ENCODE data around the gene MT1G. TPM values are rescaled to one million over a fixed set of nuclear protein-coding genes. Genes with fewer than 3 reads are reported as not detected.
A peak's percentile ranks its signal among the peaks of the same experiment; 100 is the strongest.

The MT1G gene
- total RNA-seq, 2 experiments from 2014 or later: 35.9 to 39.0 TPM

GRCh38 chr16:56637814-56638750, 29.8 kb downstream of the MT1G start, which contains the start of gene MT1A:
MT1A (plus strand) TSS chr16:56638666; CDS start chr16:56638739, 73 bp downstream.
- H3K4me1 Mint-ChIP-seq (ENCODE audit: low read depth): peaks cover 24% of the 10 kb centered on the region
- H3K36me3 Mint-ChIP-seq (ENCODE audit: low read depth): no peaks in the 10 kb centered on the region
- peak within 1 kb of the TSS; percentile 47 for H3K4me3 Mint-ChIP-seq
- no peak for DNase-seq
- CTCF ChIA-PET: interaction anchor here (2.6 kb wide), 1 partner anchor 13 kb away, joined by 6 read pairs; the partner anchor contains the start of gene MT1E
- intact Hi-C loops (cut with micrococcal nuclease): no loop called here
- peak; percentile 31 for ATAC-seq
- H3K9me3 Mint-ChIP-seq: no peaks in the 10 kb centered on the region
- TF ChIP-seq CTCF (IDR thresholded peaks at IDR 0.05): no peak
- H3K27me3 Mint-ChIP-seq: peaks cover 75% of the 10 kb centered on the region
- POLR2A ChIA-PET: no interaction called here
- H3K27ac Mint-ChIP-seq: no peak within 1 kb of the TSS

- Mint-ChIP-seq H3K4me3 (no peak overlapping the region), H3K9me3 (no peaks in the 10 kb centered on the region), H3K27ac (no peak overlapping the region), H3K27me3 (peaks cover 84% of the 10 kb centered on the region), H3K36me3 (ENCODE audit: low read depth) (no peaks in the 10 kb centered on the region), H3K4me1 (ENCODE audit: low read depth) (peaks cover 21% of the 10 kb centered on the region)
- no peak for ATAC-seq
- POLR2A ChIA-PET: interaction anchor here (1.0 kb wide), 1 partner anchor 45 kb away, joined by 3 read pairs; no protein-coding TSS in a partner anchor
- DNase-seq: no peak
- no peak for TF ChIP-seq CTCF (IDR thresholded peaks at IDR 0.05)
- intact Hi-C loops (cut with micrococcal nuclease): no loop called here
- CTCF ChIA-PET: interaction anchor here (2.6 kb wide), 1 partner anchor 11 kb away, joined by 6 read pairs; the partner anchor contains the start of gene MT1E
Measured at GRCh38 chr16:56636616-56637413, 31.1 kb downstream of the MT1G start.

GRCh38 chr16:56635441-56635967, 32.4 kb downstream of the MT1G start:
- POLR2A ChIA-PET: no interaction called here
- CTCF ChIA-PET: interaction anchor here (2.6 kb wide), 1 partner anchor 10 kb away, joined by 6 read pairs; the partner anchor contains the start of gene MT1E
- ATAC-seq (no peak), DNase-seq (peak; percentile 39)
- no peak overlapping the region for H3K27ac Mint-ChIP-seq
- intact Hi-C loops (cut with micrococcal nuclease): no loop called here
- peak overlapping the region; percentile 39 for H3K4me3 Mint-ChIP-seq
- no peaks in the 10 kb centered on the region for H3K9me3 Mint-ChIP-seq
- no peaks in the 10 kb centered on the region for H3K36me3 Mint-ChIP-seq (ENCODE audit: low read depth)
- H3K4me1 Mint-ChIP-seq (ENCODE audit: low read depth): peaks cover 23% of the 10 kb centered on the region
- TF ChIP-seq CTCF (IDR thresholded peaks at IDR 0.05): no peak
- H3K27me3 Mint-ChIP-seq: peaks cover 83% of the 10 kb centered on the region

- peaks cover 23% of the 10 kb centered on the region for H3K4me1 Mint-ChIP-seq (ENCODE audit: low read depth)
Measured at GRCh38 chr16:56634715-56635440, 33.0 kb downstream of the MT1G start.

More at GRCh38 chr16:56634715-56635440, 33.0 kb downstream of the MT1G start:
- peaks cover 79% of the 10 kb centered on the region for H3K27me3 Mint-ChIP-seq
- H3K4me3 Mint-ChIP-seq: peak overlapping the region; percentile 39
- intact Hi-C loops (cut with micrococcal nuclease): no loop called here
- ChIA-PET POLR2A (no interaction called here), CTCF (interaction anchor here (1.0 kb wide), 1 partner anchor 13 kb away, joined by 3 read pairs; no protein-coding TSS in a partner anchor)
- H3K9me3 Mint-ChIP-seq: no peaks in the 10 kb centered on the region
- ATAC-seq (no peak), DNase-seq (no peak)
- no peak for TF ChIP-seq CTCF (IDR thresholded peaks at IDR 0.05)
- H3K27ac Mint-ChIP-seq: no peak overlapping the region
- H3K36me3 Mint-ChIP-seq (ENCODE audit: low read depth): no peaks in the 10 kb centered on the region
